Cardiac septum (tissue), 1 donor: ENCODE data around the gene OR1L6. TPM values are rescaled to one million over a fixed set of nuclear protein-coding genes. Genes with fewer than 3 reads are reported as not detected.

Experiments used
- total RNA-seq: library from RNA; stranded (reverse); fragmentation: NEBNext Ultra II Directional; extraction: Animal tissue kit (Norgen Biotek cat#: 25700); gene quantifications from one replicate; pipeline ENCODE4 v1.2.1, GENCODE V29; 2021
- donor health status: DM: no; HTN: no; CAD: no.

OR1L6 gene
- total RNA-seq, 1 donor from 2014 or later = not detected

Other genes with a start within 250 kb of the OR1L6 start
- not detected for gene OR1J2, start 231.5 kb upstream of the OR1L6 start, total RNA-seq
- gene OR1J4, start 223.2 kb upstream of the OR1L6 start, total RNA-seq = not detected
- not detected for gene OR1N1, start 215.0 kb upstream of the OR1L6 start, total RNA-seq
- gene OR1N2, start 189.2 kb upstream of the OR1L6 start, total RNA-seq = not detected
- gene OR1L8, start 158.9 kb upstream of the OR1L6 start, total RNA-seq = not detected
- not detected for gene OR1Q1, start 127.6 kb upstream of the OR1L6 start, total RNA-seq
- not detected for gene OR1B1, start 84.7 kb upstream of the OR1L6 start, total RNA-seq
- gene OR1L1, start 80.6 kb upstream of the OR1L6 start, total RNA-seq = not detected
- gene OR1L3, start 67.2 kb upstream of the OR1L6 start, total RNA-seq = not detected
- not detected for gene OR1L4, start 18.3 kb upstream of the OR1L6 start, total RNA-seq
- not detected for gene OR5C1, start 46.6 kb downstream of the OR1L6 start, total RNA-seq
- gene OR1K1, start 57.8 kb downstream of the OR1L6 start, total RNA-seq = not detected
- gene PDCL, start 86.3 kb downstream of the OR1L6 start, total RNA-seq = 9.0 TPM
- 47.3 TPM for gene RC3H2, start 163.1 kb downstream of the OR1L6 start, total RNA-seq
- gene ZBTB6, start 171.0 kb downstream of the OR1L6 start, total RNA-seq = 6.6 TPM
- 4.1 TPM for gene ZBTB26, start 189.2 kb downstream of the OR1L6 start, total RNA-seq
- 49.3 TPM for gene RABGAP1, start 198.7 kb downstream of the OR1L6 start, total RNA-seq